ENCODE data around the gene EXOC3.

DNA sequence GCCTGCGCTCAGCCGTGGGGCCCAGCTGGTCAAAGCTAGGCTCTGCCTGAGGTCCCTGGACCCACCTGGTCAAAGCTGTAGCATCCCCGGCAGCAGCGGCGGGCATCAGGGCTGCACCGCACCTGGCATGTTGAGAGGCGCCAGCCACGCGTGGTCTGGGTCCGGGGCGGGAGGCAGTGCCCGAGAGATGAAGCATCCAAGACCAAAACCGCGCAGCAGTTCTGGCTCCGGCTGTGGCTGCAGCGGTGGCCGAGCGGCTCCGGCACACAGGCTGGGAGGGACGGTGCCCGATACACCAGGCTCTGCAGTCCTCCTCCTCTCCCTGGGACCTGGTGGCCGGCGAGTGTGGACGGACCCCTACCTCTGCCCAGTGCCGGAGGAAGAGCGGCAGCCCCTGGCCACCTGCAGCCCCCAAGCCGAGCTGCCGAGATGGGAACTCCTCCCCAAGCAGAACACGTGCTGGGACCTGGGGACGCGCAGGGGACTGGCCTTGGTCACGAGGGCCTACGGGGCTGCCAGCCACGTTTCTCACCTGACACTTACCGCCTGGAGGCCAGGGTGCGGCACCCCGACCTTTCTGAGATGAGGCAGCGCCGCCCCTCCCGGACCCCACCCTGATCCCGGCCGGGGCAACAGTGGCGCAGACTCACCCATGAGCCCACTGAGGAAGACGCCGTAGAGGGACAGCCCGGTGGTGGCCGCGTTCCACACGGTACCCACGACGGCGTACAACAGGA, 48.3 kb downstream of the EXOC3 start:
- no peak for TF ChIP-seq POLR2A (IDR thresholded peaks at IDR 0.05)
- TF ChIP-seq, protein P1, sequence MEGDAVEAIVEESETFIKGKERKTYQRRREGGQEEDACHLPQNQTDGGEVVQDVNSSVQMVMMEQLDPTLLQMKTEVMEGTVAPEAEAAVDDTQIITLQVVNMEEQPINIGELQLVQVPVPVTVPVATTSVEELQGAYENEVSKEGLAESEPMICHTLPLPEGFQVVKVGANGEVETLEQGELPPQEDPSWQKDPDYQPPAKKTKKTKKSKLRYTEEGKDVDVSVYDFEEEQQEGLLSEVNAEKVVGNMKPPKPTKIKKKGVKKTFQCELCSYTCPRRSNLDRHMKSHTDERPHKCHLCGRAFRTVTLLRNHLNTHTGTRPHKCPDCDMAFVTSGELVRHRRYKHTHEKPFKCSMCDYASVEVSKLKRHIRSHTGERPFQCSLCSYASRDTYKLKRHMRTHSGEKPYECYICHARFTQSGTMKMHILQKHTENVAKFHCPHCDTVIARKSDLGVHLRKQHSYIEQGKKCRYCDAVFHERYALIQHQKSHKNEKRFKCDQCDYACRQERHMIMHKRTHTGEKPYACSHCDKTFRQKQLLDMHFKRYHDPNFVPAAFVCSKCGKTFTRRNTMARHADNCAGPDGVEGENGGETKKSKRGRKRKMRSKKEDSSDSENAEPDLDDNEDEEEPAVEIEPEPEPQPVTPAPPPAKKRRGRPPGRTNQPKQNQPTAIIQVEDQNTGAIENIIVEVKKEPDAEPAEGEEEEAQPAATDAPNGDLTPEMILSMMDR (IDR thresholded peaks at IDR 0.05): no peak
